PC-3 (cell line): ENCODE results near the gene URB1. TPM values are rescaled to one million over a fixed set of nuclear protein-coding genes. Genes with fewer than 3 reads are reported as not detected.

Experiments used
- ATAC-seq: fragments of 200-7000 bp; cut with Tn5 transposase; 2 replicates; pipeline ENCODE4 v1.9.1; 2020; ENCODE audit warnings: mild to moderate bottlenecking, moderate library complexity
- BruUV-seq: library from RNA; stranded (reverse); fragments of 400-500 nt; replicated peaks from 2 replicates; lab custom pipeline; 2021; lab: Mats Ljungman, UMichigan
- CTCF ChIA-PET: fragments of 300-600 bp; sonication (Branson Sonifier 250); formaldehyde crosslinking; loops from one replicate; lab custom pipeline; 2022; ENCODE audit warnings: antibody characterized with exemption; lab: Charles Lee
- POLR2A ChIA-PET: fragments of 300-600 bp; sonication (Branson Sonifier 250); formaldehyde crosslinking; loops from one replicate; lab custom pipeline; 2022; ENCODE audit warnings: antibody characterized with exemption; ENCODE audit not compliant: unreplicated experiment; lab: Charles Lee
- DNase-seq: peaks from one replicate; pipeline ENCODE4 v3.0.0-alpha.2; 2015
- H2AFZ ChIP-seq: fragments of 300-600 bp; sonication (generic); 2 replicates; pipeline ENCODE4 v1.6.0; 2016; ENCODE audit warnings: antibody characterized with exemption, low read length
- H3F3A ChIP-seq: fragments of 300-600 bp; sonication (generic); one replicate; pipeline ENCODE4 v1.6.0; 2017; ENCODE audit warnings: antibody characterized with exemption, low read length, control low read depth, mild to moderate bottlenecking; ENCODE audit not compliant: unreplicated experiment
- H3K27ac ChIP-seq: fragments of 300-600 bp; sonication (generic); 2 replicates; pipeline ENCODE4 v1.5.1; 2016; ENCODE audit warnings: mild to moderate bottlenecking, low read length
- H3K27me3 ChIP-seq: fragments of 300-600 bp; sonication (generic); 2 replicates; pipeline ENCODE4 v1.6.1; 2016; ENCODE audit warnings: low read length, mixed read lengths
- H3K36me3 ChIP-seq: fragments of 300-600 bp; sonication (generic); 2 replicates; pipeline ENCODE4 v1.6.1; 2016; ENCODE audit warnings: low read depth, mixed run types, low read length, mixed read lengths
- H3K4me1 ChIP-seq: fragments of 300-600 bp; sonication (generic); 2 replicates; pipeline ENCODE4 v1.5.1; 2016; ENCODE audit warnings: low read length; ENCODE audit not compliant: insufficient read depth
- H3K4me2 ChIP-seq: fragments of 300-600 bp; sonication (generic); 2 replicates; pipeline ENCODE4 v1.6.0; 2016; ENCODE audit warnings: low read length
- H3K4me3 ChIP-seq: fragments of 300-600 bp; sonication (generic); 2 replicates; pipeline ENCODE4 v1.5.1; 2016; ENCODE audit warnings: mild to moderate bottlenecking, low read length, mixed read lengths
- H3K79me2 ChIP-seq: fragments of 300-600 bp; sonication (generic); 2 replicates; pipeline ENCODE4 v1.6.1; 2017; ENCODE audit warnings: low read length, mixed read lengths
- H3K9ac ChIP-seq: fragments of 300-600 bp; sonication (generic); 2 replicates; pipeline ENCODE4 v1.6.0; 2016; ENCODE audit warnings: mild to moderate bottlenecking, low read length
- H3K9me2 ChIP-seq: fragments of 300-600 bp; sonication (generic); replicated peaks from 2 replicates; pipeline ENCODE4 v1.6.1; 2016; ENCODE audit warnings: mixed run types, low read length, mixed read lengths
- H3K9me3 ChIP-seq: fragments of 300-600 bp; sonication (generic); 2 replicates; pipeline ENCODE4 v1.6.1; 2016; ENCODE audit warnings: low read length, mixed read lengths
- H4K20me1 ChIP-seq: fragments of 300-600 bp; sonication (generic); 2 replicates; pipeline ENCODE4 v1.6.1; 2016; ENCODE audit warnings: low read length, mixed read lengths
- CTCF ChIP-seq: fragments of 300-600 bp; sonication (generic); conservative IDR thresholded peaks from 2 replicates; pipeline ENCODE4 v1.5.1; 2017; ENCODE audit warnings: antibody characterized with exemption, low read depth, mild to moderate bottlenecking, low read length
- EZH2 ChIP-seq: fragments of 300-600 bp; sonication (generic); IDR thresholded peaks from one replicate; pipeline ENCODE4 v1.6.1; 2017; ENCODE audit warnings: antibody characterized with exemption, mild to moderate bottlenecking, low read length; ENCODE audit not compliant: unreplicated experiment
- EZH2phosphoT487 ChIP-seq: fragments of 300-600 bp; sonication (generic); IDR thresholded peaks from 2 replicates; pipeline ENCODE4 v1.6.1; 2018; ENCODE audit warnings: mild to moderate bottlenecking, antibody characterized with exemption, low read length, borderline replicate concordance
- intact Hi-C: fragments of 100-400 bp; cut with micrococcal nuclease; formaldehyde crosslinking; loops from 2 replicates; pipeline ENCODE4 v1.9.0; 2023
- total RNA-seq: library from RNA; depleted of rRNA; stranded (reverse); fragments of >200 nt; gene quantifications from 2 replicates; pipeline ENCODE4 v1.2.3, GENCODE V29; 2014

URB1 gene
- total RNA-seq, 1 experiment from 2014 or later, result 27.8 TPM

- H3K4me2 ChIP-seq, result no peak overlapping the region
- no peaks in the 10 kb centered on the region for H3K79me2 ChIP-seq
- BruUV-seq, result no TSS peak
- TF ChIP-seq EZH2phosphoT487 (no peak), EZH2 (no peak), CTCF (no peak)
- H3K9me3 ChIP-seq, result no peaks in the 10 kb centered on the region
- DNase-seq (no peak), ATAC-seq (no peak)
- H3K9ac ChIP-seq, result no peak overlapping the region
- H2AFZ ChIP-seq, result no peak overlapping the region
- CTCF ChIA-PET, result no interaction called here
- intact Hi-C loops, result no loop called here
- no peaks in the 10 kb centered on the region for H4K20me1 ChIP-seq
- no peak overlapping the region for H3K27ac ChIP-seq
- H3K27me3 ChIP-seq, result no peaks in the 10 kb centered on the region
- H3F3A ChIP-seq, result no peaks in the 10 kb centered on the region
- POLR2A ChIA-PET, result no interaction called here
- H3K9me2 ChIP-seq, result no peaks in the 10 kb centered on the region
- peaks cover 94% of the 10 kb centered on the region for H3K36me3 ChIP-seq
- no peak overlapping the region for H3K4me3 ChIP-seq
- no peaks in the 10 kb centered on the region for H3K4me1 ChIP-seq
Measured at GRCh38 chr21:32350211-32350980, 42.4 kb downstream of the URB1 start.

GRCh38 chr21:32349333-32349944 is 43.4 kb downstream of the URB1 start:
- intact Hi-C loops, result no loop called here

GRCh38 chr21:32348604-32349332 is 44.0 kb downstream of the URB1 start:
- Histone ChIP-seq H3K4me3 (no peak overlapping the region), H3K27ac (0 out of 2 replicates have a peak overlapping the region, but pooled peaks have one; percentile 1), H3K4me2 (no peak overlapping the region), H3F3A (no peaks in the 10 kb centered on the region), H3K4me1 (no peaks in the 10 kb centered on the region), H3K36me3 (peaks cover 94% of the 10 kb centered on the region), H3K9ac (no peak overlapping the region), H2AFZ (no peak overlapping the region), H3K27me3 (no peaks in the 10 kb centered on the region), H4K20me1 (no peaks in the 10 kb centered on the region), H3K9me2 (no peaks in the 10 kb centered on the region), H3K9me3 (no peaks in the 10 kb centered on the region), H3K79me2 (no peaks in the 10 kb centered on the region)
- ChIA-PET POLR2A (no interaction called here), CTCF (interaction anchor here (0.7 kb wide), 1 partner anchor 44 kb away, joined by 4 read pairs; no protein-coding TSS in a partner anchor)
- DNase-seq (no peak), ATAC-seq (no peak)
- BruUV-seq, result no TSS peak
- TF ChIP-seq CTCF (no peak), EZH2 (no peak), EZH2phosphoT487 (no peak)
- intact Hi-C loops, result no loop called here

More at GRCh38 chr21:32349333-32349944, 43.4 kb downstream of the URB1 start:
- H3K27me3 ChIP-seq, result no peaks in the 10 kb centered on the region
- no peak for DNase-seq
- POLR2A ChIA-PET, result no interaction called here
- peaks cover 94% of the 10 kb centered on the region for H3K36me3 ChIP-seq
- H3F3A ChIP-seq, result no peaks in the 10 kb centered on the region
- no peaks in the 10 kb centered on the region for H3K9me2 ChIP-seq
- CTCF ChIA-PET, result no interaction called here
- H3K4me3 ChIP-seq, result no peak overlapping the region
- no peak overlapping the region for H2AFZ ChIP-seq
- H4K20me1 ChIP-seq, result no peaks in the 10 kb centered on the region
- TF ChIP-seq EZH2, result no peak
- no TSS peak for BruUV-seq
- H3K4me2 ChIP-seq, result no peak overlapping the region
- H3K27ac ChIP-seq, result 0 out of 2 replicates have a peak overlapping the region, but pooled peaks have one; percentile 1
- no peak for ATAC-seq
- no peaks in the 10 kb centered on the region for H3K9me3 ChIP-seq
- H3K4me1 ChIP-seq, result no peaks in the 10 kb centered on the region
- H3K9ac ChIP-seq, result no peak overlapping the region
- no peaks in the 10 kb centered on the region for H3K79me2 ChIP-seq
